ENCODE data around the gene TNFSF10. TPM values are rescaled to one million over a fixed set of nuclear protein-coding genes. Genes with fewer than 3 reads are reported as not detected.

Gene TNFSF10
- total RNA-seq, 1 experiment from 2014 or later = 0.22 TPM

DNA sequence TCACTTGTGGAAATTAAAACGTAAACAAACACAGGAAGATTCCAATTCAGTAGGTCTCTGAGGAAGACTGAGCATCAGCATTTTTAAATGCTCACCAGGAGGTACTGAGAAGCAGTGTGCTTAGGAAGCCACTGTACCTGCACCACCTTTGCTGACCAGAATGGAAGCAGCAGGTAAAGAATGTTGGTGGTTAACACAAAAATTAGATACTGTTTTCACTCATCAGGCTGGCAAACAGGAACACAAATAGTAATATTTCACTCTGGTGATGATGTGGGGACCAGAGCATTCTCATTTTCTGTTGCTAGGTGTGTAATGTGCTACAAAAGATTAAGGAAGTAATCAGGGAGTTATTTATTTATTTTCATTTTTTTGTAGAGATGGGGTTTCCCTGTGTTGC, 45.1 kb downstream of the TNFSF10 start (continued):
- no peak for TF ChIP-seq ZNF281 (CRISPR knock-in tag; IDR thresholded peaks at IDR 0.05)
- no peak for TF ChIP-seq ATF1 (CRISPR knock-in tag; IDR thresholded peaks at IDR 0.05)

DNA sequence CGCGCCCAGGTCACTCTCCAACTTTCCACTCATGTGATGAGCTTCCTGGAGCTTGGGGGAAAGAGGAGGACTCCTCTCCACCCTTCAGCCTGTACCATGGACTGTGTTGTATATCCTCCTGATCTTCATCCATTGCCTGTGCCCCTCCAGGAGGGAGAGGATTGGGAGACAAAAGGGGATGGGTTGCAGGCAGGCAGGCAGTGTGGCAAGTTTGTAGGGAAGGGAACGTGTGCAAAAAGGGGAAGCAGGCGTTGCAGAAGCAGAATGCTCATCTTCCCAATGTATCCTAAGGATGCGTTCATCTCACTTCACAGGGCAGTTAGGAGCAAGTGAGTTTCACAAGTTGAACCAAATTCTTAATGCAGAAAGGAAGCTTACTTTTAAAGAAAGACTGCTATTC, 46.9 kb downstream of the TNFSF10 start:
- DNase-seq (ENCODE audit: low spot score) (no peak), ATAC-seq (no peak)
- Mint-ChIP-seq H3K4me1 (peaks cover 20% of the 10 kb centered on the region), H3K9me3 (peaks cover 10% of the 10 kb centered on the region), H3K27ac (no peak overlapping the region), H3K36me3 (peaks cover 6% of the 10 kb centered on the region; the same call in 1 of the 2 replicates), H3K4me3 (no peak overlapping the region), H3K27me3 (ENCODE audit: low read depth) (no peaks in the 10 kb centered on the region)
- CTCF ChIA-PET = interaction anchor here (0.7 to 3.0 kb wide), 20 partner anchors 8 to 862 kb away, joined by 3 to 23 read pairs (median 5); partner anchors contain the start of genes GHSR and TNFSF10
- TF ChIP-seq TEAD1 (CRISPR knock-in tag; IDR thresholded peaks at IDR 0.05) (no peak), HMGXB4 (CRISPR knock-in tag; IDR thresholded peaks at IDR 0.05) (no peak), PRRX2 (CRISPR knock-in tag; IDR thresholded peaks at IDR 0.05) (no peak), ARID4B (CRISPR knock-in tag; IDR thresholded peaks at IDR 0.05; ENCODE audit: borderline replicate concordance) (no peak), SMAD3 (CRISPR knock-in tag; IDR thresholded peaks at IDR 0.05; ENCODE audit: borderline replicate concordance) (no peak), GABPB1 (CRISPR knock-in tag; IDR thresholded peaks at IDR 0.05) (no peak), PRDM15 (CRISPR knock-in tag; IDR thresholded peaks at IDR 0.05) (no peak), NFATC4 (CRISPR knock-in tag; IDR thresholded peaks at IDR 0.05) (no peak)
- TF ChIP-seq, protein P1, sequence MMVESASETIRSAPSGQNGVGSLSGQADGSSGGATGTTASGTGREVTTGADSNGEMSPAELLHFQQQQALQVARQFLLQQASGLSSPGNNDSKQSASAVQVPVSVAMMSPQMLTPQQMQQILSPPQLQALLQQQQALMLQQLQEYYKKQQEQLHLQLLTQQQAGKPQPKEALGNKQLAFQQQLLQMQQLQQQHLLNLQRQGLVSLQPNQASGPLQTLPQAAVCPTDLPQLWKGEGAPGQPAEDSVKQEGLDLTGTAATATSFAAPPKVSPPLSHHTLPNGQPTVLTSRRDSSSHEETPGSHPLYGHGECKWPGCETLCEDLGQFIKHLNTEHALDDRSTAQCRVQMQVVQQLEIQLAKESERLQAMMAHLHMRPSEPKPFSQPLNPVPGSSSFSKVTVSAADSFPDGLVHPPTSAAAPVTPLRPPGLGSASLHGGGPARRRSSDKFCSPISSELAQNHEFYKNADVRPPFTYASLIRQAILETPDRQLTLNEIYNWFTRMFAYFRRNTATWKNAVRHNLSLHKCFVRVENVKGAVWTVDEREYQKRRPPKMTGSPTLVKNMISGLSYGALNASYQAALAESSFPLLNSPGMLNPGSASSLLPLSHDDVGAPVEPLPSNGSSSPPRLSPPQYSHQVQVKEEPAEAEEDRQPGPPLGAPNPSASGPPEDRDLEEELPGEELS (CRISPR knock-in tag; IDR thresholded peaks at IDR 0.05) = no peak
- POLR2A ChIA-PET = no interaction called here

Measured in WTC11 (cell line).